IPS DF 4.7 (cell line): ENCODE measurements around the gene LDHAL6A.
"Not testable (repeated sequence)": the region's sequence is repeated elsewhere in the genome, so short reads cannot be mapped to it uniquely, and the experiment has no call there.

Source experiments
- DNase-seq: peaks from one replicate; pipeline ENCODE4 v3.0.0-alpha.2; 2013; ENCODE audit warnings: low spot score; ENCODE audit errors: extremely low read depth

The LDHAL6A gene

DNA sequence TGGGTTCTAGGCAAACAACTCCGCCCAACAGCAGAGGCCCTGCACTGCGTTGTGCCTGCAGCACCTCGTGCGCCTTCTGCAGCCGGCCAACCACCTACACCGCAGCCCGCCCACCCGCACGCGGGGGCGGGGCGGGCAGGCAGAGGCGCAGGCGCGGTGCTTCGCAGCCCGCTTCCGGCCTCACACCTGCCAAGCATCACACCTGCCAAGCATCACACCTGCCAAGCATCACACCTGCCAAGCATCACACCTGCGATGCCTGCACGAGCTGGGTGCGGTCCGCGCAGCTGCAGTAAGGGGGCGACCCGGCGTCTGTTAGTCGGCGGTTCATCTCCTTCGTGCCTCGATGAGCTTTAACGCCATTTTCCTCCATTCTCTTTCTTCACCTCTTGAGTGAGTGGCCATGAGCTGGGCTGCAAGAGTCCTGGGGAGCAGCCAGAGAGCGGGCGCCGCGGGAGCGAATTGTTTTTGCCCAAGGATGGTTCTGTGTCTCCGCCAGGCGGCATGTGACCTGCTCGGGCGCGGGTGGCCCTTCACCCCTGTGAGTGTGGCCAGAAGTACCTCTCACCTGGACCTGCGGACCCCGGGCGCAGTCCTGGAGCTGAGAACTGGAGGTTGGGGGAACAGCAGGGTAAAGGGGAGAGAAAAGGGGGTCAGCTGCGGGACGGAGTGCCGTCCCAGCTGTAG is at the start of gene LDHAL6A:
LDHAL6A (plus strand) TSS at position 171 of the 687 bp plus-strand sequence. CDS start 825 bp downstream, outside the sequence.
- DNase-seq, result no peak

GRCh38 chr11:18407400-18407799 is 48.3 kb upstream of the LDHAL6A start:
- not testable (repeated sequence) for DNase-seq

GRCh38 chr11:18408558-18409291 is 46.9 kb upstream of the LDHAL6A start:
- no peak for DNase-seq

GRCh38 chr11:18416459-18416858 is 39.2 kb upstream of the LDHAL6A start:
- no peak for DNase-seq

DNA sequence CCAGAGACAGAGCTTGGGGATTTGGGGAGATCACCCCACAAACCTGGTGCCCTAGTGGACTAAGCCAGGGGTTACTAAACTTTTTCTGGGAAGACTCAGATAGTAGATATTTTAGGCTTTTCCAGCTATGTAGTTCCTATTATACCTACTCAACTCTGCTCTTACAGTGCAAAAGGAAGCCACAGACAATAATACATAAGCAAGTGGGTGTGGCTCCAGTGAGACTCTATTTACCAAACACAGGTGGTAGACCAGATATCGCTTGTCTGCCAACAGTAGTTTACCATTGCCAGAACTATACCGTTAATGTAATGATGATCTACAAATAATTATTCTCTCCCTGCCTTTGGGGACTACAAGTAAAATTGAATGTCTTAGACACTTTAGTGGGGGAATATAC is 36.6 kb upstream of the LDHAL6A start:
- DNase-seq, result no peak

DNA sequence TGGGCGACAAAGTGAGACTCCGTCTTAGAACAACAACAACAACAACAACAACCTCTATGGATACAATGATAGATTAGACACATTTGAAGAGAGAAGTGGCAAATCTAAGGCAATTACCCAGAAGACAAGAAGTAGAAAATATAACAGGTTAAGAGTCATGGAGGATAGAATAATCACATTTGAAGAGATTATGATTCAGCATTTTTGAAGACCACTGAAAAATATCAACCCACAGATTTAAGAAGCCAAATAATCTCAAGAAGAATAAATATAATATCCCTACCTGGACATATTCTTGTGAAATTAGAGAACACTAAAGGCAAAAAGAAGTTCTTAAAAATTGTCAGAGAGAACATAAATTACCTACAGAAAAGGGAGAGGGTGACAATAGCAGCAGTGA is 35.6 kb upstream of the LDHAL6A start:
- no peak for DNase-seq

- no peak for DNase-seq
Measured at GRCh38 chr11:18427240-18427639, 28.4 kb upstream of the LDHAL6A start.

DNA sequence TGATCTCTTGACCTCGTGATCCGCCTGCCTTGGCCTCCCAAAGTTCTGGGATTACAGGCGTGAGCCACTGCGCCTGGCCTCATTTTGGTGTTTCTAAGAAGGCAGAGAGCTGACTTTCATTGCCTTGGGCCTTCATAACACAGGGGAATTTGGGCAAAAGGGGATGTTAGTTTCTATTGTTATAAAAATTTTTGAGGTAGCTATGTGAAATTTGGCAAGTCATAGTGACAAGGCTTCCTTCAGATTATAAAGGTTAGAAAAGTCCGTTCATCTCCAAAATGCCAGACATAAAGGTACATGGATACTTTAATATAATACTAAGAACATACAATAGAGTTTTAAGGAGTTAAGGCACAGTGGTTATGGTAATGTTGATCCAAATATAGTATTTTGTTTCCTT is 26.3 kb upstream of the LDHAL6A start:
- no peak for DNase-seq

- DNase-seq, result no peak
Measured at GRCh38 chr11:18438691-18439090, 17.0 kb upstream of the LDHAL6A start.

- no peak for DNase-seq
Measured at GRCh38 chr11:18449251-18449650, 6.4 kb upstream of the LDHAL6A start.

- no peak for DNase-seq
Measured at GRCh38 chr11:18452927-18453326, 2.7 kb upstream of the LDHAL6A start.

GRCh38 chr11:18457450-18457849 is 1.8 kb downstream of the LDHAL6A start:
- DNase-seq, result no peak

GRCh38 chr11:18459634-18460033 is 4.0 kb downstream of the LDHAL6A start:
- DNase-seq, result no peak

DNA sequence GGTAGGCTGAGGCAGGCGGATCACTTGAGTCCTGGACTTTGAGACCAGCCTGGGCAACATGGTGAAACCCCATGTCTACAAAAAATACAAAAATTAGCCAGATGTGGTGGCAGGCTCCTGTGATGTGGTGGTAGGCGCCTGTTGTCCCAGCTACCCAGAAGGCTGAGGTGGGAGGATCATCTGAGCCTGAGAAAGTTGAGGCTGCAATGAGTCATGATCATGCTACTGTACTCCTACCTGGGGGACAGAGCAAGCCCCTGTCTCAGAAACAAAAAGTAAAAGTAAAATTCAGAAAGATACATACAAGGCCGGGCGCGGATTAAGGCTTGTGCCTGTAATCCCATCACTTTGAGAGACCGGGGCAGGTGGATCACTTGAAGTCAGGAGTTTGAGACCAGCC is 6.3 kb downstream of the LDHAL6A start:
- no peak for DNase-seq

DNA sequence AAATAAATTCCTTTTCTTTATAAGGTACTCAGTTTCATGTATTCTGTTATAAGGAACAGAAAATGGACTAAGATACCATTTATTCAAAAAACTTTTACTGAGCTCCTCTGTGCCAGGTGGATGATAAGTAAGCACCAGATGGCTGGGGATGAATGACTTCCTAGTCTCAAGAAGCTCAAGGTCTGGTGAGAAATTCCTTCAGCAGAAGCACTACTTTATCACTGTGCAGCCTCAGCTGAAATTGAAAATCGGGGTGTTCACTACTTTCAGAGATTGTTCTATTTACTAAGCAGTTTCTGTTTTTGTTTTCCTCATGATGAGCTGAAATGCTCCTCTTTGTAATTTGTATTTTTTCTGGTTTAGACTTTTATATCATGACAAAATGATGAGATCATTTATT is 7.8 kb downstream of the LDHAL6A start:
- no peak for DNase-seq

GRCh38 chr11:18466402-18466801 is 10.7 kb downstream of the LDHAL6A start:
- DNase-seq, result no peak

- no peak for DNase-seq
Measured at GRCh38 chr11:18468059-18468458, 12.4 kb downstream of the LDHAL6A start.

GRCh38 chr11:18468961-18469360 is 13.3 kb downstream of the LDHAL6A start:
- DNase-seq, result no peak

DNA sequence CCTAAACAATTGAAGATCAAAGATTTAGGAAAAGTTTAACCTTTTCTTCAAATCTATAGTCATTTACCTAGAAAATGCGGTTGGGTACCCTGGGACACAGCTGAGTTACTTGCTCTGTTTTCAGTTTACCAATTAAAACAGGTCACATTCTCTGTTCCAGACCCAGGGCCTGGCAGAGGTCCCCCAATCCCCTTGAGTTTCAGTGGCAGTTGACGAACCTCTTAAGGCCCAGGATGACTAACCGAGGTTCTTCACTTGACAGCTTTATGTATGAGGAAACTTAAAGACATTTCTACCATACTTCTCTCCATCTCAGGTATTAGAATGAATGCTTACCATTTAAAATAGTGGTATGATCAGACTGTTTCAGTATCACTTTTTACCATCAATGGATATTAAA is 16.3 kb downstream of the LDHAL6A start:
- no peak for DNase-seq

DNA sequence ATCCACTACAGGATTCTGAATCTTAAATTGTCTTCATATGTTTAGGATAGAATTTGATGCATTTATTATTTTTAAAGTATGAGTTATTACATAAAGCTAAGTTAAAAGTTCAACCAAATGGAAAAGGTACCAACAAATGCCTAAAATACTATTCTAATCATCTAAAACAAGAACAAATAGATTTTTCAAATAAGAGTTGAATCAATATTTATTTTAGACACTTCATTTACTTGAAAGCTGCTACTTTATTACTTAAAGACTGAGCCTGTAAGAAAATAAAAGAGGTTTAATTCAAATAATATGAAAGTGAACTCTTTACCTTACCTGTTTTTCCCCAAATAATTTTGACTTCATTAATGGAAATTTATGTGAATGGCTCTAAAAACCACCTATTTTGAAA is 16.9 kb downstream of the LDHAL6A start:
- no peak for DNase-seq

- no peak for DNase-seq
Measured at GRCh38 chr11:18479063-18479462, 23.4 kb downstream of the LDHAL6A start.

- DNase-seq, result no peak
Measured at GRCh38 chr11:18485913-18486528, 30.4 kb downstream of the LDHAL6A start.

- no peak for DNase-seq
Measured at GRCh38 chr11:18490319-18490718, 34.7 kb downstream of the LDHAL6A start.
